Subcutaneous abdominal adipose tissue (tissue), 5 donors: ENCODE results near the gene RPL34.
"Not testable (repeated sequence)": the region's sequence is repeated elsewhere in the genome, so short reads cannot be mapped to it uniquely, and the experiment has no call there.

Experiments
- H3K27ac ChIP-seq: one replicate; pipeline ENCODE4 v1.7.0; 2013; ENCODE audit warnings: low read depth, mild to moderate bottlenecking, inconsistent platforms, low read length, moderate library complexity
- H3K27me3 ChIP-seq, 5 donors: one replicate each; pipeline ENCODE4 v1.7.0; 2013; ENCODE audit warnings: low read length in 5 of 5, inconsistent platforms in 1 of 5; ENCODE audit not compliant: control insufficient read depth in 5 of 5, insufficient read depth in 4 of 5
- H3K36me3 ChIP-seq, 5 donors: one replicate each; pipeline ENCODE4 v1.7.0; 2013; ENCODE audit warnings: low read length in 5 of 5; ENCODE audit not compliant: control insufficient read depth in 5 of 5, insufficient read depth in 5 of 5
- H3K4me1 ChIP-seq, 5 donors: one replicate each; pipeline ENCODE4 v1.7.0; 2013; ENCODE audit warnings: low read length in 5 of 5, mild to moderate bottlenecking in 3 of 5, moderate library complexity in 1 of 5; ENCODE audit not compliant: control insufficient read depth in 5 of 5, insufficient read depth in 5 of 5
- H3K4me3 ChIP-seq, 5 donors: one replicate each; pipeline ENCODE4 v1.7.0; 2013; ENCODE audit warnings: low read length in 5 of 5, low read depth in 1 of 5
- H3K9ac ChIP-seq, 5 donors: one replicate each; pipeline ENCODE4 v1.7.0; 2013; ENCODE audit warnings: low read length in 5 of 5, mild to moderate bottlenecking in 4 of 5, moderate library complexity in 3 of 5
- H3K9me3 ChIP-seq, 5 donors: one replicate each; pipeline ENCODE4 v1.7.0; 2013; ENCODE audit warnings: low read length in 5 of 5; ENCODE audit not compliant: control insufficient read depth in 5 of 5
- donor health status: healthy.
- donor health status: healthy.
- donor health status: healthy.
- donor health status: healthy.
- donor health status: healthy.

Gene RPL34

DNA sequence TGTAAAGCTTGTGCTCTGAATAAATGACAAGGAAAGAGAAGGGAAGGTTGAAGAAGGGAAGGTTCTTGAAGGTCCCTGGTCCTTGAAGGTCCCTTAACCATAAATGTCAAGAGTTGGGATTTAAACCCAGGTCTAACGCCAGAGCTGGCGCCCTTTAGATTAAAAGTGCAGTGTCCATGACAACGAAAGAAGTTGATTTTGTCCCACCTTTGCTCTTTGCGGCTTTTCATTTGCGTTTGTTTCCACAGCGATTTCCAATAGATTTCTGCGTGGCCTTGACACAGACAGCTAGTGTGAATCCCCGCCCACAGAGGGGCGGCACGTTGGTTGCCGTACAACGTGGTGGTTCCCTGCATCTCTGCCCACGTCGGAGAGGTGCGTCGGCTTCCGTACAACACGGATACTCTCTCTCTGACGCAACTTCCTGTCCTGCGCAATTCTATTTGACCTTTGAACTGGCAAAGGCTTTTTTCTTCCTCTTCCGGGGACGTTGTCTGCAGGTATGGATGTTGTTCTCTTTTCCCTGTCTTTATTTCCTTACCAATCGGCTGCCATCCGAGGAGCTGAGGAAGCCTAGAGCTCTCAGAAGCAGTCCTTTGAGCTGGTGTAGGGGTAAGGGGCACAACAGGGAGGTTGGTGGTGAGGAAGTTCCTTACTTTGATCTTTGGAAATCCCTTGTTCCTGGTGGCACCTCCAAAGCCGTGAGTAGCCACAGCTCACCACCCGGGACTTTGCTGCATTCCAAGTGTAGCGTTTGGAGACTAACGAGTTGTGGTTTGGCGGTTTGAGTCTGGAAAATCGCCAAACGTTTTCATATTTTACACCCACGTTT is at the start of gene RPL34:
TSS of gene RPL34 (plus strand) at position 476 of the 832 bp plus-strand sequence. CDS start 1,384 bp downstream, outside the sequence.
- Histone ChIP-seq H3K9me3 (no peaks in the 10 kb centered on the region), H3K9ac (peak within 1 kb of the TSS; percentile 69 to 96 (median 89)), H3K36me3 (peaks cover 23 to 37% (median 35%) of the 10 kb centered on the region in 5 donors), H3K27ac (peak within 1 kb of the TSS; percentile 88), H3K4me1 (peaks cover 2 to 30% (median 24%) of the 10 kb centered on the region in 5 donors), H3K27me3 (no peaks in the 10 kb centered on the region), H3K4me3 (peak within 1 kb of the TSS; percentile 76 to 100 (median 98))

DNA sequence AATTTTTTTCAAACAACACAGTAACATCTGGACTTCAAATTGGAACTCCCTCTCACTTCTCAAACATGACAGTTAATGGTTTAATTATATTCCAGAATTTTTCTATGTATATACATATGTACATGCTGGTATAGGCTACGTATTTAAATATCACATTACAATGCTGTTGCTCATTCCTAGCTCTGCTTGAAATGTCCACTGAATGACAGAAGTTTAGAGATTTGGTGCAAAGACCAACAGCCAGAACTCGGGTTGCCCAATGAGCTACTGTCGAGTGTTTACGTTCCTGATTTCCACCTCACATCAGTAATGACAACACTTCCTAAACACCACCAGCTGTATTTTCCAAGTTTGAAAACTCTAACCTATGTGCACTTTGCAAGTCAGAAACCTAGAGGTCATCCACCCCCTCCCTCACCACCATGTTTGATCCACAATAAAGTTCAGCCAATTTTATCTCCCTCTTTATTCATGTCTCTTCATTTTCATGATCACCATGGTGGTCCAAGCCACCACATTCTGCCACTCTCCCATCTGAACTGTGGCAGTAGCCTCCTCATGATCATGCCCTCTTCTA is 49.3 kb upstream of the RPL34 start:
- no peaks in the 10 kb centered on the region for H3K9me3 ChIP-seq
- no peak overlapping the region for H3K4me3 ChIP-seq
- H3K4me1 ChIP-seq: no peaks in the 10 kb centered on the region
- no peak overlapping the region for H3K9ac ChIP-seq
- no peak overlapping the region for H3K27ac ChIP-seq
- H3K27me3 ChIP-seq: peaks cover 0 to 10% (median 0%) of the 10 kb centered on the region in 5 donors
- H3K36me3 ChIP-seq: no peaks in the 10 kb centered on the region

DNA sequence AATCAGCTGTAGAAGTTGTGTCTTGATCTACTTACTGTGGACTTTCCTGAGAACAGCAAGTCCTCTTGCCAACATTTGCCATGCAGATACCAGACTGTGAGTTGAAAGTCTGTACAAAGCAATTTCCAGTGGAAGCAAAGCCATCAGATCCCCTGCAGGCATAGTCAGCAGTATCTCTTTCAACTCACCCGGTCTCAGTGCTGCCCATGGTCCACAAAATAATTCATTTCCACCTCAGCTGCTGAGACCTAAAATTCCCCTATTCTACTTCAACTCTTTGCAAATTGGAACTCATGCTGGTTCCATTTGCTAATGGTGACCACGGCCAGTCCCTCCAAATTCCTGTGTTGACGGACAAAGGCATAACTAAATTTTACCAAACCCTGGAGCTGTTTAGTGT is 46.0 kb upstream of the RPL34 start:
- Histone ChIP-seq H3K4me1 (no peaks in the 10 kb centered on the region), H3K27me3 (peaks cover 0 to 10% (median 0%) of the 10 kb centered on the region in 5 donors), H3K36me3 (no peaks in the 10 kb centered on the region), H3K9ac (no peak overlapping the region), H3K9me3 (no peaks in the 10 kb centered on the region), H3K27ac (no peak overlapping the region), H3K4me3 (no peak overlapping the region)

DNA sequence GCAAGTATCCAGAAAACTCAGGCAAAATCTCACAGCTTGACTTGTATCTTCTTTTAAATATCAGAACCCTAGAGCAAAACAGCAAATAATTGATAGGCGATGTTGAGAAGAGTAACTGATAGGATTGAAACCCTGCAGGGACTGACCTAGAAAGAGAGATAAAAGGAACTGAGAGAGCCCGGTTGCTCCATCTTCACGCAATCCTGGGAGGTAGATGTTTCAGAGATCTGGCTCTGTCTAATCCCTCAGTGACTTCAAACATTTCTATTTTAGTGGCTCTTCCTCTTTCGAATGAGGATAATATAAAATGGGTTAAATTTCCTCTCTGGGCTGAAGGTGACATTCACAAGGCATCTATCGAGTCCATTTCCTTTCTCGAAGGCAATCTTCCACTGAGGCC is 39.3 kb upstream of the RPL34 start:
- Histone ChIP-seq H3K27ac (no peak overlapping the region), H3K4me1 (peaks cover 0 to 7% (median 0%) of the 10 kb centered on the region in 5 donors), H3K36me3 (no peaks in the 10 kb centered on the region), H3K9ac (no peak overlapping the region), H3K9me3 (no peaks in the 10 kb centered on the region), H3K4me3 (no peak overlapping the region), H3K27me3 (no peaks in the 10 kb centered on the region)

DNA sequence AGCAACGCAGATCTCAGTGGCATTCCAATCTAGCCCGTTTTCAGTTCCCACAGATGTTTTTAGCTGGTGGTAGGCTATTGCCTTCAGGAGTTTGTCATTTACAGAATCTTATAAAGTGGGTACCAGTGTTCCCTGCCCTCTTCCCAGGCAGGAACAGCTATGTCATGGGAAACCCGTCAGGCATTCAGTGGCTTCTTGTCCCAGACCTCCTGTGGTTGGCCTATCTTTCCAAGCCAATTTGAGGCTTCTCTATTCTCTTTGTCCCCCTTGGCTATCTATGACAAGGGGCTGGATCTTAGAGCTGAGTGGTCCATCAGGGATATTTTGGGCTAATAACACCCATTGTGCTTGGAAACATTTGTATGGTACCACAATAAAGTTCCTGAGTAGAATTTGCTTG is 33.6 kb upstream of the RPL34 start:
- H3K36me3 ChIP-seq: no peaks in the 10 kb centered on the region
- no peaks in the 10 kb centered on the region for H3K4me1 ChIP-seq
- H3K27ac ChIP-seq: no peak overlapping the region
- no peak overlapping the region for H3K9ac ChIP-seq
- no peaks in the 10 kb centered on the region for H3K27me3 ChIP-seq
- H3K9me3 ChIP-seq: no peaks in the 10 kb centered on the region
- no peak overlapping the region for H3K4me3 ChIP-seq

DNA sequence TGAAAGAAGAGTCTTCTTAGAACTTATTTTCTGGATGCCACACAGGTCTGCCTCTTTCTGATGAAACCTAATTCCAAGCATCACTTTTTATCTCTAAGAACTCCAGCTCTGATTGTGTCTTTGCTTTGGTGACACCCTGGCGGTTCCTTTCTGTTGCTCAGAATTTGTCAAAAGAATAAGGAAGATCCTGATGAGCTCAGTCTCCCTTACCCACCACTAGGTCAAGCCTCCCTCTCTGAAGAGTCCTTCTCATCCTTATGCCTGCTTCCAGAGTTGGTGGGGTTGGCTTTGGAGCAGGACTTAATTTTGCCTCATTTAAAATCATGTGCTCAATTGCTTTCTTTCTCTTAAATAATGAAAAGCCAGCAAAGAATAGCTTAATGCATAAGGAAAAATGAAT is 31.5 kb upstream of the RPL34 start:
- Histone ChIP-seq H3K4me3 (no peak overlapping the region), H3K27me3 (no peaks in the 10 kb centered on the region), H3K36me3 (no peaks in the 10 kb centered on the region), H3K27ac (no peak overlapping the region), H3K9me3 (no peaks in the 10 kb centered on the region), H3K4me1 (peaks cover 0 to 3% (median 0%) of the 10 kb centered on the region in 5 donors), H3K9ac (no peak overlapping the region)

DNA sequence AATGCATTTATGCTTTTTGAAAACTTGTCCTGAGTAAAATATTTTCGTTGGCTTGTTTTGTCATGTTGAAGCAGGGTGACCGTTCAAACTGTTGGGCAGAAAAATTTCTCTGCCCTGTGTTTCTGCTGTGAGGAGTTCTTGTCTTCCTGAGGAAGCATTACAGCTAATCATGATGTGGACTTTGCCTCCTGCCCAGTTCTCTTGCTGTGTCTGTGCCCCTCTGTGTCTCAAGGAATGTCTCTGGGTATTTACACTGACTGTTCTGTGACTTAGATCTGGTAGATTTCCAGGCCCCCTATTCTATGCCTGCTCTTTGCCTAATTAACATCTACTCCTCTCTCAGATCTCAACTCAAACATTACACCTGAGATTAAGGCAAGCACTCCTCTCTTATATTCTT is 30.4 kb upstream of the RPL34 start:
- H3K4me3 ChIP-seq: no peak overlapping the region
- no peaks in the 10 kb centered on the region for H3K27me3 ChIP-seq
- no peak overlapping the region for H3K27ac ChIP-seq
- no peaks in the 10 kb centered on the region for H3K9me3 ChIP-seq
- no peaks in the 10 kb centered on the region for H3K36me3 ChIP-seq
- no peak overlapping the region for H3K9ac ChIP-seq
- peaks cover 0 to 3% (median 0%) of the 10 kb centered on the region in 5 donors for H3K4me1 ChIP-seq

DNA sequence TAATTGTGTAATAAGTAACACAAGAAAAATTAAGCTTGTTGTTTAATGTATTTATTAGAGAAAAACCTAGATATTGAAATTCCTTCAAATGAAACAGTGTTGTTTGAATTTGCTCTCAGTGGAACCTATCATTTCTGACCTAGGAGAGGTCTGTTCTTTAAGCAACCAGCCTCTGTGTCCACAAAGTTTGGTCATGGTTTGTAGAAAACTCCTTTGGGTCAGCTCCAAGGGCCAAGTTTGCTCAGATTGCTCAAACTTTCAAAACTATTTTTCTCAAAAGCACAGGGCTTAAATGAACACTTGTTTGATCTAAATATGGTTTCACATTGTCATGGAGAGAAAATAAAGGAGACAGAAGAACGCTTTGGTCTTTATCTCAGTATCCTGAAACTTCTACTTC is 29.6 kb upstream of the RPL34 start:
- Histone ChIP-seq H3K4me3 (no peak overlapping the region), H3K27ac (no peak overlapping the region), H3K4me1 (peaks cover 0 to 3% (median 0%) of the 10 kb centered on the region in 5 donors), H3K36me3 (no peaks in the 10 kb centered on the region), H3K27me3 (no peaks in the 10 kb centered on the region), H3K9ac (no peak overlapping the region), H3K9me3 (no peaks in the 10 kb centered on the region)

DNA sequence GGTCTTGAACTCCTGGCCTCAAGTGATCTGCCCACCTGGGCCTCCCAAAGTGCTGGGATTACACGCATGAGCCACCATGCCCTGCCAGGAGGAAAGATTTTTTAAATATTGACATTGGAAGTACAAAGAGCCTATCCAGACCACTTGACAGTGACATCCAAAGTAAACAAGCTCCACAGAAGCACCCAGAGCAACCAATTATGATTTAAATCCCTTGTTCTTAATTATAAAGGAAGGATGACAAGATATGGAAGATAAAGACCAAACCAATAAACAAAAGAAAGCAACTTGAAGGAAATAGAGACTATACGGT is 27.7 kb upstream of the RPL34 start:
- H3K4me3 ChIP-seq: no peak overlapping the region
- no peak overlapping the region for H3K27ac ChIP-seq
- H3K36me3 ChIP-seq: no peaks in the 10 kb centered on the region
- peaks cover 0 to 3% (median 0%) of the 10 kb centered on the region in 5 donors for H3K4me1 ChIP-seq
- no peaks in the 10 kb centered on the region for H3K27me3 ChIP-seq
- H3K9me3 ChIP-seq: no peaks in the 10 kb centered on the region
- H3K9ac ChIP-seq: no peak overlapping the region

DNA sequence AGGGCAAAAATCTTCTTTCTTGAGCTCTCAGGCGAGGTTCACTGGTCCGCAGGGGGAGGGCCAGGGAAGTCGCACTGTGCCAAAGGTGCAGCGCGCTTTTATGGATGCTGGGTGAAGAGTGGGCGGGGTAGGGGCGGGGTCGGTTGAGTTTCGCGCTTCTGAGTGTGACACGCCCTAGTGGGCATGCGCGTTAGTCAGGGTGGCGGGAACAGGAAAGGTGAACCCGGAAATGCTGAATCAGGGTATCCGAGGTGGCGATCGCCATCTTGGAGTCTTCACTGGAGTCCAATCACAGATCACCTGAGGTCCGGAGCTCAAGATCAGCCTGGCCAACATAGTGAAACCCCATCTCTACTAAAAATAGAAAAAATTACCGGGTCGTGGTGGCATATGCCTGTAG is 26.1 kb upstream of the RPL34 start:
- H3K36me3 ChIP-seq, H3K4me3 ChIP-seq, H3K9me3 ChIP-seq, H3K4me1 ChIP-seq, H3K27me3 ChIP-seq, H3K9ac ChIP-seq, H3K27ac ChIP-seq: not testable (repeated sequence)
